SK-N-SH (cell line): ENCODE measurements around the gene GALR3. TPM values are rescaled to one million over a fixed set of nuclear protein-coding genes. Genes with fewer than 3 reads are reported as not detected.

ENCODE experiments used
- CTCF ChIA-PET: fragments of 300-600, 350-600 bp; formaldehyde crosslinking; extraction: SDS; loops from one replicate; lab custom pipeline; 2021; lab: Yijun Ruan, JAX
- POLR2A ChIA-PET: fragments of 350-600 bp; sonication (Branson Sonifier 250); formaldehyde crosslinking; extraction: SDS; loops from one replicate; lab custom pipeline; 2020; ENCODE audit warnings: antibody characterized with exemption, inconsistent platforms; lab: Yijun Ruan, JAX
- DNase-seq: peaks from one replicate; pipeline ENCODE4 v3.0.0; 2012
- H2AFZ ChIP-seq: fragments of 200-600 bp; sonication (generic); 2 replicates; pipeline ENCODE4 v1.8.1; 2016; ENCODE audit warnings: antibody characterized with exemption, mild to moderate bottlenecking, low read depth
- H3F3A ChIP-seq: fragments of 200-600 bp; sonication (generic); replicated peaks from 2 replicates; pipeline ENCODE3; 2016; ENCODE audit warnings: antibody characterized with exemption, mild to moderate bottlenecking; ENCODE audit not compliant: insufficient read depth
- H3K27ac ChIP-seq, 2 experiments: fragments of 200-500 bp in 1 of 2; fragments of 200-600 bp in 1 of 2; sonication (Bioruptor generic) in 1 of 2; sonication (generic), shearing (Covaris generic) in 1 of 2; 2 replicates each; pipeline versions ENCODE4 v1.5.1 to v1.6.1; 2014 to 2016; ENCODE audit warnings: low read depth in 2 of 2, inconsistent platforms in 1 of 2, low read length in 1 of 2, mild to moderate bottlenecking in 1 of 2, mixed read lengths in 1 of 2
- H3K27me3 ChIP-seq: fragments of 200-600 bp; sonication (generic), shearing (Covaris generic); 2 replicates; pipeline ENCODE4 v1.6.1; 2016; ENCODE audit warnings: mixed run types; ENCODE audit not compliant: insufficient read depth
- H3K36me3 ChIP-seq, 2 experiments: fragments of 200-500 bp in 1 of 2; fragments of 200-600 bp in 1 of 2; sonication (Bioruptor generic) in 1 of 2; sonication (generic) in 1 of 2; replicated peaks in 1 of 2; 2 replicates each; pipeline versions ENCODE3 to v1.5.1; 2014 to 2016; ENCODE audit warnings: low read length in 1 of 2, mild to moderate bottlenecking in 1 of 2; ENCODE audit not compliant: insufficient read depth in 2 of 2, control insufficient read depth in 1 of 2
- H3K4me1 ChIP-seq, 2 experiments: fragments of 200-500 bp in 1 of 2; fragments of 200-600 bp in 1 of 2; sonication (Bioruptor generic) in 1 of 2; sonication (generic), shearing (Covaris generic) in 1 of 2; 2 replicates each; pipeline versions ENCODE4 v1.5.1 to v1.6.1; 2014 to 2016; ENCODE audit warnings: low read depth in 1 of 2, low read length in 1 of 2, mixed run types in 1 of 2; ENCODE audit not compliant: insufficient read depth in 2 of 2, control insufficient read depth in 1 of 2
- H3K4me2 ChIP-seq: fragments of 200-600 bp; sonication (generic), shearing (Covaris generic); 2 replicates; pipeline ENCODE4 v1.6.1; 2017; ENCODE audit warnings: mixed run types
- H3K4me3 ChIP-seq, 2 experiments: fragments of 200-500 bp in 1 of 2; fragments of 200-600 bp in 1 of 2; sonication (Bioruptor generic) in 1 of 2; sonication (generic), shearing (Covaris generic) in 1 of 2; 2 replicates each; pipeline versions ENCODE4 v1.5.1 to v1.8.1; 2014 to 2016; ENCODE audit warnings: low read depth in 2 of 2, inconsistent platforms in 1 of 2, low read length in 1 of 2, mild to moderate bottlenecking in 1 of 2, mixed read lengths in 1 of 2, moderate library complexity in 1 of 2
- H3K79me2 ChIP-seq: fragments of 200-600 bp; sonication (generic); 2 replicates; pipeline ENCODE4 v1.8.1; 2017; ENCODE audit warnings: mild to moderate bottlenecking; ENCODE audit not compliant: insufficient read depth
- H3K9ac ChIP-seq: fragments of 200-600 bp; sonication (generic); 2 replicates; pipeline ENCODE4 v1.6.1; 2017; ENCODE audit warnings: mixed run types
- H3K9me2 ChIP-seq: fragments of 200-600 bp; sonication (generic); 2 replicates; pipeline ENCODE4 v1.6.1; 2017; ENCODE audit warnings: mixed run types
- H3K9me3 ChIP-seq: fragments of 200-600 bp; sonication (generic); 2 replicates; pipeline ENCODE4 v1.6.1; 2017; ENCODE audit warnings: mixed run types, mild to moderate bottlenecking, moderate library complexity
- H4K20me1 ChIP-seq: fragments of 200-600 bp; sonication (generic); 2 replicates; pipeline ENCODE4 v1.6.1; 2017; ENCODE audit warnings: mild to moderate bottlenecking, mixed run types; ENCODE audit not compliant: insufficient read depth
- CHD2 ChIP-seq: fragments of 150-350 bp; IDR thresholded peaks from 2 replicates; pipeline ENCODE4 v1.6.1; 2018; ENCODE audit warnings: low read length; ENCODE audit not compliant: partially characterized antibody
- CTCF ChIP-seq: fragments of 200-600 bp; sonication (generic); IDR thresholded peaks from 2 replicates; pipeline ENCODE4 v1.6.1; 2017; ENCODE audit warnings: antibody characterized with exemption, mild to moderate bottlenecking, moderate library complexity
- FOXJ3 ChIP-seq: sonication (generic); formaldehyde crosslinking; IDR thresholded peaks from 2 replicates; pipeline ENCODE4 v1.5.1; 2020; ENCODE audit warnings: mild to moderate bottlenecking, missing genetic modification reagents
- FOXM1 ChIP-seq: IDR thresholded peaks from 2 replicates; pipeline ENCODE4 v1.4.0; 2012; ENCODE audit warnings: low read depth, mild to moderate bottlenecking
- IRF3 ChIP-seq: fragments of 150-350 bp; IDR thresholded peaks from 2 replicates; pipeline ENCODE4 v1.6.1; 2016; ENCODE audit warnings: mild to moderate bottlenecking, low read depth, low read length
- MAX ChIP-seq: IDR thresholded peaks from 2 replicates; pipeline ENCODE4 v1.4.0; 2012; ENCODE audit warnings: low read depth
- NRF1 ChIP-seq: IDR thresholded peaks from 2 replicates; pipeline ENCODE4 v1.6.1; 2012; ENCODE audit warnings: low read depth, mild to moderate bottlenecking, low read length
- RCOR1 ChIP-seq: fragments of 150-350 bp; IDR thresholded peaks from 2 replicates; pipeline ENCODE4 v1.6.1; 2017; ENCODE audit warnings: antibody characterized with exemption, low read length
- RFX5 ChIP-seq: IDR thresholded peaks from 2 replicates; pipeline ENCODE4 v1.6.1; 2012; ENCODE audit warnings: mild to moderate bottlenecking, improper control_type of control experiment, low read length
- SMC3 ChIP-seq: IDR thresholded peaks from 2 replicates; pipeline ENCODE4 v1.6.1; 2012; ENCODE audit warnings: low read depth, low read length, improper control_type of control experiment
- TAF1 ChIP-seq: IDR thresholded peaks from 2 replicates; pipeline ENCODE4 v1.6.1; 2012; ENCODE audit warnings: low read depth, mild to moderate bottlenecking, low read length, moderate library complexity, borderline replicate concordance
- USF1 ChIP-seq: IDR thresholded peaks from 2 replicates; pipeline ENCODE4 v1.4.0; 2012; ENCODE audit warnings: low read depth, borderline replicate concordance
- USF2 ChIP-seq: fragments of 150-350 bp; IDR thresholded peaks from 2 replicates; pipeline ENCODE4 v1.6.1; 2017; ENCODE audit warnings: antibody characterized with exemption, low read length, low read depth, borderline replicate concordance
- WGBS: methylation state at CpG from one replicate; pipeline ENCODE4 v1.1.6; 2017; ENCODE audit warnings: low lambda C conversion rate; 5-methylcytosine and 5-hydroxymethylcytosine counted together
- polyA plus RNA-seq, 3 experiments: library from polyadenylated mRNA; depleted of rRNA; stranded (reverse); fragments of >200 nt; gene quantifications; 2 replicates each; pipeline ENCODE4 v1.2.3, GENCODE V29; 2012

Gene GALR3
- polyA plus RNA-seq, 1 of the 3 experiments (the other 2 are of a cell fraction) = not detected

GRCh38 chr22:37850801-37851200 lies 27.6 kb downstream of the GALR3 start:
- 81% methylated on average over 4 of the region's 4 CpGs for WGBS
- peaks cover 79% of the 10 kb centered on the region for H3K79me2 ChIP-seq

More at GRCh38 chr22:37850801-37851200, 27.6 kb downstream of the GALR3 start:
- H3K9me3 ChIP-seq = no peaks in the 10 kb centered on the region
- DNase-seq = no peak
- H3K4me2 ChIP-seq = peak overlapping the region; percentile 98
- H3K27ac ChIP-seq = no peak overlapping the region
- no peaks in the 10 kb centered on the region for H3K9me2 ChIP-seq
- no peaks in the 10 kb centered on the region for H3K27me3 ChIP-seq
- peaks cover 10% of the 10 kb centered on the region; the same call in 1 of the 2 replicates for H4K20me1 ChIP-seq
- POLR2A ChIA-PET = no interaction called here
- TF ChIP-seq CHD2 (no peak), MAX (no peak), IRF3 (no peak), USF1 (no peak), CTCF (no peak), NRF1 (no peak), USF2 (no peak), FOXM1 (no peak), SMC3 (no peak), RFX5 (no peak), RCOR1 (no peak), FOXJ3 (CRISPR knock-in tag) (no peak), TAF1 (no peak)
- peaks cover 41 to 54% of the 10 kb centered on the region in 2 experiments for H3K36me3 ChIP-seq
- no peak overlapping the region for H2AFZ ChIP-seq
- peaks cover 18% of the 10 kb centered on the region for H3F3A ChIP-seq
- H3K9ac ChIP-seq = peak overlapping the region; percentile 92; the same call in 1 of the 2 replicates
- peaks cover 11 to 13% of the 10 kb centered on the region in 2 experiments; a peak in 3 of 4 replicates for H3K4me1 ChIP-seq
- peak overlapping the region in 1 of 2 experiments; percentile 98; a peak in 2 of 4 replicates for H3K4me3 ChIP-seq
- CTCF ChIA-PET = interaction anchor here (1.7 to 4.0 kb wide), 2 partner anchors 13 to 33 kb away, joined by 13 to 15 read pairs; no protein-coding TSS in a partner anchor
